ENCODE results near the gene THRB. TPM values are rescaled to one million over a fixed set of nuclear protein-coding genes. Genes with fewer than 3 reads are reported as not detected.

Gene THRB
- total and polyA plus RNA-seq, 2 donors (not counting 3 experiments of a cell fraction or from before 2014, with no cell fraction given) = 0.06 TPM; not detected in 1

- Histone ChIP-seq H3K9ac (replicated peaks; ENCODE audit: extremely low read depth, insufficient read depth, low read length) (no peak overlapping the region), H3K27ac (ENCODE audit: insufficient read depth, low read depth, low read length) (no peak overlapping the region), H3K79me2 (ENCODE audit: control insufficient read depth, insufficient read depth, low read length) (no peaks in the 10 kb centered on the region), H3K4me1 (ENCODE audit: control insufficient read depth, extremely low read depth, insufficient read depth, low read length) (no peaks in the 10 kb centered on the region), H3K27me3 (ENCODE audit: control insufficient read depth in 2 of 2, insufficient read depth in 2 of 2, low read length in 2 of 2) (no peaks in the 10 kb centered on the region), H3K36me3 (ENCODE audit: control insufficient read depth in 2 of 2, extremely low read depth in 1 of 2, insufficient read depth in 2 of 2, low read length in 2 of 2) (no peaks in the 10 kb centered on the region), H2AFZ (ENCODE audit: low read depth, low read length) (no peak overlapping the region), H3K4me3 (replicated peaks in 1 of 3; ENCODE audit: insufficient read depth in 1 of 3, low read depth in 1 of 3, low read length in 3 of 3) (no peak overlapping the region), H3K4me2 (ENCODE audit: insufficient read depth, low read length) (no peak overlapping the region), H3K9me1 (replicated peaks; ENCODE audit: control insufficient read depth, extremely low read depth, insufficient read depth, low read length) (no peaks in the 10 kb centered on the region), H4K20me1 (replicated peaks; ENCODE audit: control insufficient read depth, extremely low read depth, insufficient read depth, low read length) (no peaks in the 10 kb centered on the region), H3K9me3 (replicated peaks; ENCODE audit: control insufficient read depth, insufficient read depth, low read length) (no peaks in the 10 kb centered on the region)
- intact Hi-C loops (cut with micrococcal nuclease) = no loop called here
- ChIA-PET CTCF (no interaction called here), POLR2A (no interaction called here)
- BruUV-seq (replicated peaks) = no TSS peak
- no peak for DNase-seq (ENCODE audit: low read depth, low spot score)
- FAIRE-seq = no peak
- dilution Hi-C loops (cut with MboI; ENCODE audit: extremely low pct_ligation_motif_present, low sequenced_read_pairs) = no loop called here
- TF ChIP-seq JUN (IDR thresholded peaks at IDR 0.05; ENCODE audit: borderline replicate concordance, insufficient read depth, insufficient read length, low read depth) (no peak), POLR2AphosphoS5 (IDR thresholded peaks at IDR 0.05; ENCODE audit: insufficient read depth, low read depth, low read length) (no peak), POLR2A (IDR thresholded peaks at IDR 0.05; ENCODE audit: low read depth, low read length) (no peak), CTCF (IDR thresholded peaks at IDR 0.05; ENCODE audit: extremely low read depth in 1 of 2, insufficient read depth in 1 of 2, low read depth in 1 of 2, low read length in 2 of 2) (no peak), GATA2 (IDR thresholded peaks at IDR 0.05; ENCODE audit: insufficient read depth, insufficient read length, low read depth, low read length) (no peak), MYC (IDR thresholded peaks at IDR 0.05; ENCODE audit: low read depth, low read length) (no peak), EZH2 (IDR thresholded peaks at IDR 0.05; ENCODE audit: borderline replicate concordance, low read depth, low read length, severe bottlenecking) (no peak)
Measured at GRCh38 chr3:24111711-24112110, 382.9 kb downstream of the THRB start.

- H3K27me3 ChIP-seq (ENCODE audit: control insufficient read depth in 2 of 2, insufficient read depth in 2 of 2, low read length in 2 of 2) = no peaks in the 10 kb centered on the region
- dilution Hi-C loops (cut with MboI; ENCODE audit: extremely low pct_ligation_motif_present, low sequenced_read_pairs) = no loop called here
- FAIRE-seq (no peak), DNase-seq (ENCODE audit: low read depth, low spot score) (no peak)
- H3K9me1 ChIP-seq (replicated peaks; ENCODE audit: control insufficient read depth, extremely low read depth, insufficient read depth, low read length) = no peaks in the 10 kb centered on the region
- CTCF ChIA-PET = no interaction called here
- TF ChIP-seq EZH2 (IDR thresholded peaks at IDR 0.05; ENCODE audit: borderline replicate concordance, low read depth, low read length, severe bottlenecking) (no peak), GATA2 (IDR thresholded peaks at IDR 0.05; ENCODE audit: insufficient read depth, insufficient read length, low read depth, low read length) (no peak), POLR2A (IDR thresholded peaks at IDR 0.05; ENCODE audit: low read depth, low read length) (no peak), MYC (IDR thresholded peaks at IDR 0.05; ENCODE audit: low read depth, low read length) (no peak), FOS (IDR thresholded peaks at IDR 0.05; ENCODE audit: borderline replicate concordance, insufficient read depth, low read length) (no peak), MAX (IDR thresholded peaks at IDR 0.05; ENCODE audit: insufficient read depth, insufficient read length) (no peak), POLR2AphosphoS5 (IDR thresholded peaks at IDR 0.05; ENCODE audit: insufficient read depth, low read depth, low read length) (no peak), CTCF (IDR thresholded peaks at IDR 0.05; ENCODE audit: extremely low read depth in 1 of 2, insufficient read depth in 1 of 2, low read depth in 1 of 2, low read length in 2 of 2) (no peak)
- BruUV-seq (replicated peaks) = no TSS peak
- no peak overlapping the region for H2AFZ ChIP-seq (ENCODE audit: low read depth, low read length)
- no peaks in the 10 kb centered on the region for H3K4me1 ChIP-seq (ENCODE audit: control insufficient read depth, extremely low read depth, insufficient read depth, low read length)
- no peak overlapping the region for H3K27ac ChIP-seq (ENCODE audit: insufficient read depth, low read depth, low read length)
- no peak overlapping the region for H3K4me2 ChIP-seq (ENCODE audit: insufficient read depth, low read length)
- POLR2A ChIA-PET = no interaction called here
- no peaks in the 10 kb centered on the region for H3K79me2 ChIP-seq (ENCODE audit: control insufficient read depth, insufficient read depth, low read length)
- H3K9ac ChIP-seq (replicated peaks; ENCODE audit: extremely low read depth, insufficient read depth, low read length) = no peak overlapping the region
- H3K36me3 ChIP-seq (ENCODE audit: control insufficient read depth in 2 of 2, extremely low read depth in 1 of 2, insufficient read depth in 2 of 2, low read length in 2 of 2) = no peaks in the 10 kb centered on the region
- H3K4me3 ChIP-seq (replicated peaks in 1 of 3; ENCODE audit: insufficient read depth in 1 of 3, low read depth in 1 of 3, low read length in 3 of 3) = no peak overlapping the region
- intact Hi-C loops (cut with micrococcal nuclease) = no loop called here
- no peaks in the 10 kb centered on the region for H3K9me3 ChIP-seq (replicated peaks; ENCODE audit: control insufficient read depth, insufficient read depth, low read length)
- no peaks in the 10 kb centered on the region for H4K20me1 ChIP-seq (replicated peaks; ENCODE audit: control insufficient read depth, extremely low read depth, insufficient read depth, low read length)
Measured at GRCh38 chr3:24110051-24110450, 384.6 kb downstream of the THRB start.

All from endothelial cell of umbilical vein (primary cell).